Chondrocyte (in vitro differentiated cells): ENCODE measurements around the gene TAS2R43. TPM values are rescaled to one million over a fixed set of nuclear protein-coding genes. Genes with fewer than 3 reads are reported as not detected.
"Not testable (repeated sequence)": the region's sequence is repeated elsewhere in the genome, so short reads cannot be mapped to it uniquely, and the experiment has no call there.

Experiments
- DNase-seq: peaks from one replicate; pipeline ENCODE4 v3.0.0; 2021; ENCODE audit warnings: mixed read lengths, low spot score
- H3K27ac Mint-ChIP-seq: one replicate; pipeline ENCODE4 v1.8.0; 2021; ENCODE audit warnings: mild to moderate bottlenecking, moderate library complexity, mixed read lengths; ENCODE audit not compliant: unreplicated experiment
- H3K27me3 Mint-ChIP-seq: 2 replicates; pipeline ENCODE4 v1.8.0; 2021; ENCODE audit warnings: low read depth, mixed read lengths
- H3K36me3 Mint-ChIP-seq: 2 replicates; pipeline ENCODE4 v1.8.0; 2021; ENCODE audit warnings: low read depth, mixed read lengths
- H3K4me1 Mint-ChIP-seq: 2 replicates; pipeline ENCODE4 v1.8.0; 2021; ENCODE audit warnings: low read depth, mild to moderate bottlenecking, mixed read lengths
- H3K4me3 Mint-ChIP-seq: one replicate; pipeline ENCODE4 v1.8.0; 2021; ENCODE audit warnings: mild to moderate bottlenecking, moderate library complexity, mixed read lengths; ENCODE audit not compliant: unreplicated experiment
- H3K9me3 Mint-ChIP-seq: 2 replicates; pipeline ENCODE4 v1.8.0; 2021; ENCODE audit warnings: low read depth, mixed read lengths
- CTCF ChIP-seq: fragments of 200-600 bp; sonication (generic); IDR thresholded peaks from 2 replicates; pipeline ENCODE4 v1.5.0; 2021; ENCODE audit warnings: antibody characterized with exemption, mild to moderate bottlenecking, moderate library complexity
- total RNA-seq: library from RNA; stranded (reverse); gene quantifications from 3 replicates; pipeline ENCODE4 v1.2.1, GENCODE V29; 2021

The TAS2R43 gene
- total RNA-seq, 1 donor from 2014 or later, result 0.22 TPM

GRCh38 chr12:11106288-11106687 lies 14.2 kb upstream of the TAS2R43 start:
- no peak overlapping the region for H3K27ac Mint-ChIP-seq
- H3K4me3 Mint-ChIP-seq, result no peak overlapping the region
- TF ChIP-seq CTCF, result no peak
- no peaks in the 10 kb centered on the region for H3K4me1 Mint-ChIP-seq
- H3K9me3 Mint-ChIP-seq, result peaks cover 32% of the 10 kb centered on the region
- peaks cover 18% of the 10 kb centered on the region for H3K36me3 Mint-ChIP-seq
- no peaks in the 10 kb centered on the region for H3K27me3 Mint-ChIP-seq
- DNase-seq, result no peak

GRCh38 chr12:11105546-11105945 lies 13.4 kb upstream of the TAS2R43 start:
- no peak for TF ChIP-seq CTCF
- Mint-ChIP-seq H3K27ac (no peak overlapping the region), H3K4me1 (no peaks in the 10 kb centered on the region), H3K4me3 (no peak overlapping the region), H3K36me3 (peaks cover 18% of the 10 kb centered on the region), H3K27me3 (no peaks in the 10 kb centered on the region), H3K9me3 (peaks cover 26% of the 10 kb centered on the region)
- no peak for DNase-seq

- not testable (repeated sequence) for H3K4me1 Mint-ChIP-seq, DNase-seq, H3K4me3 Mint-ChIP-seq, H3K9me3 Mint-ChIP-seq, H3K27ac Mint-ChIP-seq, H3K27me3 Mint-ChIP-seq, H3K36me3 Mint-ChIP-seq
Observed at GRCh38 chr12:11094910-11095309, 2.8 kb upstream of the TAS2R43 start.

- DNase-seq, result no peak
- Mint-ChIP-seq H3K27me3 (no peaks in the 10 kb centered on the region), H3K36me3 (no peaks in the 10 kb centered on the region), H3K4me3 (no peak overlapping the region), H3K27ac (no peak overlapping the region), H3K4me1 (no peaks in the 10 kb centered on the region), H3K9me3 (no peaks in the 10 kb centered on the region)
- no peak for TF ChIP-seq CTCF
Observed at GRCh38 chr12:11089246-11089645, 2.9 kb downstream of the TAS2R43 start.

GRCh38 chr12:11085419-11085818 lies 6.7 kb downstream of the TAS2R43 start:
- Mint-ChIP-seq H3K4me3 (no peak overlapping the region), H3K27ac (no peak overlapping the region), H3K36me3 (peaks cover 5% of the 10 kb centered on the region), H3K4me1 (no peaks in the 10 kb centered on the region), H3K27me3 (no peaks in the 10 kb centered on the region), H3K9me3 (peaks cover 7% of the 10 kb centered on the region)
- no peak for DNase-seq
- TF ChIP-seq CTCF, result no peak

- H3K4me3 Mint-ChIP-seq, result no peak overlapping the region
- no peak overlapping the region for H3K27ac Mint-ChIP-seq
- peaks cover 4% of the 10 kb centered on the region for H3K4me1 Mint-ChIP-seq
- H3K9me3 Mint-ChIP-seq, result peaks cover 8% of the 10 kb centered on the region
- H3K36me3 Mint-ChIP-seq, result peaks cover 5% of the 10 kb centered on the region
- TF ChIP-seq CTCF, result no peak
- no peak for DNase-seq
- H3K27me3 Mint-ChIP-seq, result no peaks in the 10 kb centered on the region
Observed at GRCh38 chr12:11081987-11082386, 10.1 kb downstream of the TAS2R43 start.
